GM12878 (cell line): ENCODE data around the gene NIN.

Source experiments
- BRCA1 ChIP-seq: IDR thresholded peaks from 2 replicates; pipeline ENCODE4 v1.6.1; 2011; ENCODE audit warnings: low read depth, low read length, improper control_type of control experiment
- FOS ChIP-seq: IDR thresholded peaks from 3 replicates; pipeline ENCODE4 v1.6.1; 2011; ENCODE audit warnings: borderline replicate concordance; ENCODE audit not compliant: insufficient read length; ENCODE audit errors: extremely low read depth
- HCFC1 ChIP-seq: fragments of 150-350 bp; IDR thresholded peaks from 2 replicates; pipeline ENCODE4 v1.6.1; 2014; ENCODE audit warnings: low read length
- NFYB ChIP-seq: IDR thresholded peaks from 2 replicates; pipeline ENCODE4 v1.6.1; 2011; ENCODE audit warnings: low read depth, mild to moderate bottlenecking, low read length, improper control_type of control experiment, moderate library complexity; ENCODE audit not compliant: insufficient read depth
- POLR2A ChIP-seq: IDR thresholded peaks from 2 replicates; pipeline ENCODE4 v1.6.1; 2011; ENCODE audit warnings: low read depth, mild to moderate bottlenecking, low read length
- POLR2AphosphoS5 ChIP-seq: IDR thresholded peaks from 2 replicates; pipeline ENCODE4 v1.6.1; 2011; ENCODE audit warnings: mild to moderate bottlenecking, low read length, inconsistent platforms
- ZNF207 ChIP-seq: fragments of 450-650 bp; IDR thresholded peaks from 2 replicates; pipeline ENCODE4 v1.6.1; 2014; ENCODE audit warnings: antibody characterized with exemption, mild to moderate bottlenecking, borderline replicate concordance
- ZNF384 ChIP-seq: IDR thresholded peaks from 2 replicates; pipeline ENCODE4 v1.6.1; 2012; ENCODE audit warnings: low read depth, mild to moderate bottlenecking, low read length, improper control_type of control experiment, borderline replicate concordance
- TF ChIP-seq, protein P1 (sequence below): fragments of 450-650 bp; IDR thresholded peaks from 2 replicates; pipeline ENCODE4 v1.6.1; 2016; ENCODE audit warnings: mild to moderate bottlenecking, moderate library complexity, borderline replicate concordance
- TF ChIP-seq, protein P2 (sequence below), 3 experiments: IDR thresholded peaks in 2 of 3; conservative IDR thresholded peaks in 1 of 3; 2 replicates each; pipeline ENCODE4 v1.5.1; 2011; ENCODE audit warnings: low read depth in 3 of 3, low read length in 3 of 3, mild to moderate bottlenecking in 3 of 3, control low read depth in 2 of 3, moderate library complexity in 2 of 3, inconsistent platforms in 1 of 3, mixed read lengths in 1 of 3; ENCODE audit not compliant: control insufficient read depth in 2 of 3, insufficient read depth in 1 of 3; ENCODE audit errors: extremely low read depth in 1 of 3
- TF ChIP-seq, protein P3 (sequence below): IDR thresholded peaks from 2 replicates; pipeline ENCODE4 v1.6.1; 2012; ENCODE audit warnings: low read depth, low read length, improper control_type of control experiment

DNA sequence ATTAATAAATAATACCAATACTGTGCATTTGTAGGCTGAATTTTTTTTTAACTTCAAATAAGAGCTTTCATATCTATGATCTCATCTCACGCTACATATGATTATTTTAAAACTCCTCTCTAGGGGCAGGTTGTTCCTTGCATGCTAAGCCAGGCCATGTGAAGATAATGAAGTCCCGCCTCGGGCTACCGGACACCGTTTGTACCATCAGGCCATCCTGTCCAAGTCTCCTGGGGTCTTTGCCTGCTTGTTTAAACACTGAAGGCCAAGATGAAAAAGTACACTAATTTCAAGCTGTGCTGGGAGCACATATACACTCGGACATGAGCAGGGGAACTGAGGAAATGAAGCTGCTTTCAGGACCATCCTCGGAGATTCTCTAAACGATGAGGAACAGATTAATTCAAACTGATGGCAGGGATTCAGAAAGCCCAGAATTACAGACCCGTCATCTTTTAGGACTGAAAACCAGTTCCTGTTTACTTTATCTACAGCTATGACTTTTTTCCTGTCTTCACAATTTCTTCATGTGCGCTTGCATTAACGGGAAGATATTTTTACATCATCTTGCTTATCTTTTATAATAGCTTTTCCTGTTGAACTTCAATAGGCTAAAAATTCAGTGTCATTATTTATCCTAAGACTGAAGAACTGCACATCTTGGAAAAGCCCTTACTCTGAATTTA is 34.6 kb upstream of the NIN start:
- TF ChIP-seq ZNF207 (no peak), POLR2A (no peak), ZNF384 (no peak), POLR2AphosphoS5 (no peak), FOS (no peak), NFYB (no peak), HCFC1 (no peak), BRCA1 (no peak)
- TF ChIP-seq, protein P1, sequence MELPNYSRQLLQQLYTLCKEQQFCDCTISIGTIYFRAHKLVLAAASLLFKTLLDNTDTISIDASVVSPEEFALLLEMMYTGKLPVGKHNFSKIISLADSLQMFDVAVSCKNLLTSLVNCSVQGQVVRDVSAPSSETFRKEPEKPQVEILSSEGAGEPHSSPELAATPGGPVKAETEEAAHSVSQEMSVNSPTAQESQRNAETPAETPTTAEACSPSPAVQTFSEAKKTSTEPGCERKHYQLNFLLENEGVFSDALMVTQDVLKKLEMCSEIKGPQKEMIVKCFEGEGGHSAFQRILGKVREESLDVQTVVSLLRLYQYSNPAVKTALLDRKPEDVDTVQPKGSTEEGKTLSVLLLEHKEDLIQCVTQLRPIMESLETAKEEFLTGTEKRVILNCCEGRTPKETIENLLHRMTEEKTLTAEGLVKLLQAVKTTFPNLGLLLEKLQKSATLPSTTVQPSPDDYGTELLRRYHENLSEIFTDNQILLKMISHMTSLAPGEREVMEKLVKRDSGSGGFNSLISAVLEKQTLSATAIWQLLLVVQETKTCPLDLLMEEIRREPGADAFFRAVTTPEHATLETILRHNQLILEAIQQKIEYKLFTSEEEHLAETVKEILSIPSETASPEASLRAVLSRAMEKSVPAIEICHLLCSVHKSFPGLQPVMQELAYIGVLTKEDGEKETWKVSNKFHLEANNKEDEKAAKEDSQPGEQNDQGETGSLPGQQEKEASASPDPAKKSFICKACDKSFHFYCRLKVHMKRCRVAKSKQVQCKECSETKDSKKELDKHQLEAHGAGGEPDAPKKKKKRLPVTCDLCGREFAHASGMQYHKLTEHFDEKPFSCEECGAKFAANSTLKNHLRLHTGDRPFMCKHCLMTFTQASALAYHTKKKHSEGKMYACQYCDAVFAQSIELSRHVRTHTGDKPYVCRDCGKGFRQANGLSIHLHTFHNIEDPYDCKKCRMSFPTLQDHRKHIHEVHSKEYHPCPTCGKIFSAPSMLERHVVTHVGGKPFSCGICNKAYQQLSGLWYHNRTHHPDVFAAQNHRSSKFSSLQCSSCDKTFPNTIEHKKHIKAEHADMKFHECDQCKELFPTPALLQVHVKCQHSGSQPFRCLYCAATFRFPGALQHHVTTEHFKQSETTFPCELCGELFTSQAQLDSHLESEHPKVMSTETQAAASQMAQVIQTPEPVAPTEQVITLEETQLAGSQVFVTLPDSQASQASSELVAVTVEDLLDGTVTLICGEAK: no peak
- TF ChIP-seq, protein P2, sequence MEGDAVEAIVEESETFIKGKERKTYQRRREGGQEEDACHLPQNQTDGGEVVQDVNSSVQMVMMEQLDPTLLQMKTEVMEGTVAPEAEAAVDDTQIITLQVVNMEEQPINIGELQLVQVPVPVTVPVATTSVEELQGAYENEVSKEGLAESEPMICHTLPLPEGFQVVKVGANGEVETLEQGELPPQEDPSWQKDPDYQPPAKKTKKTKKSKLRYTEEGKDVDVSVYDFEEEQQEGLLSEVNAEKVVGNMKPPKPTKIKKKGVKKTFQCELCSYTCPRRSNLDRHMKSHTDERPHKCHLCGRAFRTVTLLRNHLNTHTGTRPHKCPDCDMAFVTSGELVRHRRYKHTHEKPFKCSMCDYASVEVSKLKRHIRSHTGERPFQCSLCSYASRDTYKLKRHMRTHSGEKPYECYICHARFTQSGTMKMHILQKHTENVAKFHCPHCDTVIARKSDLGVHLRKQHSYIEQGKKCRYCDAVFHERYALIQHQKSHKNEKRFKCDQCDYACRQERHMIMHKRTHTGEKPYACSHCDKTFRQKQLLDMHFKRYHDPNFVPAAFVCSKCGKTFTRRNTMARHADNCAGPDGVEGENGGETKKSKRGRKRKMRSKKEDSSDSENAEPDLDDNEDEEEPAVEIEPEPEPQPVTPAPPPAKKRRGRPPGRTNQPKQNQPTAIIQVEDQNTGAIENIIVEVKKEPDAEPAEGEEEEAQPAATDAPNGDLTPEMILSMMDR (IDR thresholded peaks at IDR 0.05 in 2 of 3, conservative IDR thresholded peaks at IDR 0.05 in 1 of 3; ENCODE audit: control insufficient read depth in 2 of 3, extremely low read depth in 1 of 3, insufficient read depth in 1 of 3, low read depth in 3 of 3, low read length in 3 of 3): no peak
- TF ChIP-seq, protein P3, sequence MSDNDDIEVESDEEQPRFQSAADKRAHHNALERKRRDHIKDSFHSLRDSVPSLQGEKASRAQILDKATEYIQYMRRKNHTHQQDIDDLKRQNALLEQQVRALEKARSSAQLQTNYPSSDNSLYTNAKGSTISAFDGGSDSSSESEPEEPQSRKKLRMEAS: no peak
